GM18909 (cell line): Measurements from ENCODE around the gene HCRTR1.

ENCODE experiments used
- ATAC-seq: cut with Tn5 transposase; IDR thresholded peaks from one replicate; pipeline ENCODE4 v1.9.1; 2021; ENCODE audit warnings: mild to moderate bottlenecking; ENCODE audit not compliant: unreplicated experiment, poor library complexity

The HCRTR1 gene

GRCh38 chr1:31624731-31625514 lies 7.4 kb downstream of the HCRTR1 start:
- no peak for ATAC-seq

GRCh38 chr1:31625561-31626222 lies 8.2 kb downstream of the HCRTR1 start:
- no peak for ATAC-seq

- ATAC-seq: no peak
These were observed 9.0 kb downstream of the HCRTR1 start for GRCh38 chr1:31626223-31627207.

GRCh38 chr1:31627301-31627929 lies 9.9 kb downstream of the HCRTR1 start:
- no peak for ATAC-seq

GRCh38 chr1:31627930-31628559 lies 10.6 kb downstream of the HCRTR1 start:
- no peak for ATAC-seq

GRCh38 chr1:31628931-31629556 lies 11.6 kb downstream of the HCRTR1 start:
- no peak for ATAC-seq

GRCh38 chr1:31632649-31633048 lies 15.2 kb downstream of the HCRTR1 start:
- no peak for ATAC-seq

- no peak for ATAC-seq
These were observed 15.6 kb downstream of the HCRTR1 start for GRCh38 chr1:31633117-31633516.

- no peak for ATAC-seq
These were observed 20.6 kb downstream of the HCRTR1 start for GRCh38 chr1:31637915-31638673.

- no peak for ATAC-seq
These were observed 22.1 kb downstream of the HCRTR1 start for GRCh38 chr1:31639543-31639942.

GRCh38 chr1:31640179-31640578 lies 22.7 kb downstream of the HCRTR1 start:
- ATAC-seq: no peak

- ATAC-seq: no peak
These were observed 23.5 kb downstream of the HCRTR1 start for GRCh38 chr1:31640964-31641363.

GRCh38 chr1:31642366-31642765 lies 24.9 kb downstream of the HCRTR1 start:
- ATAC-seq: no peak

- ATAC-seq: no peak
These were observed 25.4 kb downstream of the HCRTR1 start for GRCh38 chr1:31642897-31643296.

GRCh38 chr1:31643976-31644559 lies 26.6 kb downstream of the HCRTR1 start:
- no peak for ATAC-seq

GRCh38 chr1:31644560-31645273 lies 27.2 kb downstream of the HCRTR1 start, which contains the start of gene PEF1:
TSS of gene PEF1 (minus strand) at chr1:31644876. CDS start at chr1:31644864, 12 bp downstream.
- ATAC-seq: peak; percentile 91

GRCh38 chr1:31645274-31645568 lies 27.7 kb downstream of the HCRTR1 start:
- no peak for ATAC-seq
